Transverse colon (tissue), 4 donors: ENCODE results near the gene AMPD3. TPM values are rescaled to one million over a fixed set of nuclear protein-coding genes. Genes with fewer than 3 reads are reported as not detected.

Experiments
- DNase-seq: peaks from one replicate; pipeline ENCODE4 v3.0.0-alpha.2; 2019
- H3K27ac ChIP-seq, 4 donors: fragments of 200-600 bp; sonication (generic); 2 replicates each; pipeline ENCODE4 v1.5.1; 2016 to 2018; ENCODE audit warnings: inconsistent platforms in 4 of 4
- H3K27me3 ChIP-seq: fragments of 200-600 bp; sonication (generic); 2 replicates; pipeline ENCODE4 v1.5.1; 2017; ENCODE audit warnings: inconsistent platforms
- H3K36me3 ChIP-seq, 4 donors: fragments of 200-600 bp; sonication (generic); 2 replicates each; pipeline ENCODE4 v1.5.1; 2017 to 2019; ENCODE audit warnings: inconsistent platforms in 4 of 4
- H3K4me1 ChIP-seq, 4 donors: fragments of 200-600 bp; sonication (generic); 2 replicates each; pipeline ENCODE4 v1.5.1; 2017 to 2020; ENCODE audit warnings: inconsistent platforms in 4 of 4
- H3K4me3 ChIP-seq, 4 donors: fragments of 200-600 bp; sonication (generic); 1 replicate in 1 of 4; 2 replicates in 3 of 4; pipeline versions ENCODE4 v1.5.1 to v1.6.1; 2017 to 2019; ENCODE audit warnings: inconsistent platforms in 4 of 4
- H3K9me3 ChIP-seq, 2 donors: fragments of 200-600 bp; sonication (generic); 2 replicates each; pipeline ENCODE4 v1.5.1; 2017 to 2019; ENCODE audit warnings: inconsistent platforms in 2 of 2
- EP300 ChIP-seq: sonication (generic); formaldehyde crosslinking; IDR thresholded peaks from one replicate; pipeline ENCODE4 v1.6.1; 2017; ENCODE audit warnings: antibody characterized with exemption, low read depth
- POLR2A ChIP-seq: fragments of 450-650 bp; IDR thresholded peaks from one replicate; pipeline ENCODE4 v1.6.1; 2016; ENCODE audit warnings: antibody characterized with exemption, mild to moderate bottlenecking, moderate library complexity
- POLR2AphosphoS5 ChIP-seq, 3 donors: sonication (generic); formaldehyde crosslinking; IDR thresholded peaks; one replicate each; pipeline ENCODE4 v1.6.1; 2016; ENCODE audit warnings: antibody characterized with exemption in 3 of 3
- WGBS, 2 donors: methylation state at CpG; one replicate each; pipeline ENCODE4 v1.1.5; 2018; ENCODE audit warnings: low coverage in 1 of 2; 5-methylcytosine and 5-hydroxymethylcytosine counted together
- in situ Hi-C, 4 donors: fragments of 200-750 bp; cut with MboI; loops; one replicate each; pipeline versions ENCODE4 v1.15.0 to v1.15.1; 2017; ENCODE audit warnings: low sequenced_read_pairs in 3 of 4, low pct_ligation_motif_present in 1 of 4, low pct_unique_long_range_greater_than_20kb in 1 of 4
- intact Hi-C: fragments of 100-400 bp; cut with DNase I; formaldehyde crosslinking; loops from one replicate; pipeline ENCODE4 v1.15.1; 2023; ENCODE audit warnings: low total_unique reads
- total RNA-seq, 4 donors: library from RNA; depleted of rRNA; stranded (reverse); fragments of >200 nt; gene quantifications; one replicate each; pipeline ENCODE4 v1.1.0, GENCODE V29; 2016
- TF ChIP-seq, protein P1 (sequence below), 5 experiments: fragments of 200-600 bp in 3 of 5; fragments of 450-650 bp in 2 of 5; sonication (generic) in 3 of 5; IDR thresholded peaks; 1 replicate in 2 of 5; 2 replicates in 3 of 5; pipeline ENCODE4 v1.5.1; 2016 to 2017; ENCODE audit warnings: antibody characterized with exemption in 5 of 5, inconsistent platforms in 3 of 5, mild to moderate bottlenecking in 2 of 5, moderate library complexity in 1 of 5

The AMPD3 gene
- total RNA-seq, 4 donors from 2014 or later = 2.4 to 32.9 (median 11.2) TPM

DNA sequence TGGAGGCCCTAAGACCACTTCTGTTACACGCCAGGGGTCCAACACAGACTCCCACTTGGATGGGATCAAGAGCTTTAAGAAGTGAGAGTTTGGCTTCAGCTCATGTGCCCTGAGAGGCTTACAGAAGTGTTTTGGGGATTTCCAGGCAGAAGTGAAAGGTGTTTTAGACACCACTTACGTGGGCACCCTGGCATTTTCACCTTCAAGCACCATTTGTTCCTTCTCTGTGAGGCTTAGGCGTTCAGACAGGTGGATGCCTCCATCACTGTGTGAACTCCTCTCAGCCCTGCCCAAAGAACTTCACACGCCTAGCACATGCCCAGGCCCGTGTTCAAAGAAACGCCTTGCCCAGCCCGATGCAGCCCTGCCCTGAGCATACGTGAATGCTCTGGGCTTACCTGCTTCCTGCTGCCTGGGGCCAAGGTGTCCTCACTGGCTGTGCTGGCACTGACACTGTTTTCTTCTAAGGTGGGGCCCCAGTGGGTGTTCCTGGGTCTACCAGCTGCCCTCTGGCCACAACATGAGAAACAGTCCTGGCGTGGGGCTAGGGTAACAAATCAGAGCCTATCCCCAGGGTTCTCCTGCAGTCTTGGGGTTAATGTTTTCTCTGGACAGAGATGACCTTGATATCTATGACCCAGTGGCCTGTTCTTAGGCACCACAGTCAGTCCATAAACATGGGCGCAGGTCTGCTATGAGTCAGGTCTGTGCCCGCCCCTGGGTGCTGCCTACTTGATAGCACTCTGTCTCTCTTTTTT, 34.0 kb downstream of the AMPD3 start:
- Histone ChIP-seq H3K9me3 (no peaks in the 10 kb centered on the region), H3K27ac (peak overlapping the region; percentile 57 to 80 (median 61)), H3K4me1 (peaks cover 0 to 17% (median 15%) of the 10 kb centered on the region in 4 donors), H3K27me3 (no peaks in the 10 kb centered on the region), H3K4me3 (no peak overlapping the region), H3K36me3 (no peaks in the 10 kb centered on the region)
- TF ChIP-seq EP300 = peak; percentile 42
- TF ChIP-seq POLR2AphosphoS5 (IDR thresholded peaks at IDR 0.05) = peak in 2 of 3 donors; percentile 59 to 64
- TF ChIP-seq, protein P1, sequence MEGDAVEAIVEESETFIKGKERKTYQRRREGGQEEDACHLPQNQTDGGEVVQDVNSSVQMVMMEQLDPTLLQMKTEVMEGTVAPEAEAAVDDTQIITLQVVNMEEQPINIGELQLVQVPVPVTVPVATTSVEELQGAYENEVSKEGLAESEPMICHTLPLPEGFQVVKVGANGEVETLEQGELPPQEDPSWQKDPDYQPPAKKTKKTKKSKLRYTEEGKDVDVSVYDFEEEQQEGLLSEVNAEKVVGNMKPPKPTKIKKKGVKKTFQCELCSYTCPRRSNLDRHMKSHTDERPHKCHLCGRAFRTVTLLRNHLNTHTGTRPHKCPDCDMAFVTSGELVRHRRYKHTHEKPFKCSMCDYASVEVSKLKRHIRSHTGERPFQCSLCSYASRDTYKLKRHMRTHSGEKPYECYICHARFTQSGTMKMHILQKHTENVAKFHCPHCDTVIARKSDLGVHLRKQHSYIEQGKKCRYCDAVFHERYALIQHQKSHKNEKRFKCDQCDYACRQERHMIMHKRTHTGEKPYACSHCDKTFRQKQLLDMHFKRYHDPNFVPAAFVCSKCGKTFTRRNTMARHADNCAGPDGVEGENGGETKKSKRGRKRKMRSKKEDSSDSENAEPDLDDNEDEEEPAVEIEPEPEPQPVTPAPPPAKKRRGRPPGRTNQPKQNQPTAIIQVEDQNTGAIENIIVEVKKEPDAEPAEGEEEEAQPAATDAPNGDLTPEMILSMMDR (IDR thresholded peaks at IDR 0.05) = no peak
- WGBS, 2 donors = 55 to 80% methylated on average over 2 to 11 of the region's 11 CpGs
- DNase-seq = peak; percentile 82
- in situ Hi-C loops (no loop called here), intact Hi-C loops (no loop called here)

DNA sequence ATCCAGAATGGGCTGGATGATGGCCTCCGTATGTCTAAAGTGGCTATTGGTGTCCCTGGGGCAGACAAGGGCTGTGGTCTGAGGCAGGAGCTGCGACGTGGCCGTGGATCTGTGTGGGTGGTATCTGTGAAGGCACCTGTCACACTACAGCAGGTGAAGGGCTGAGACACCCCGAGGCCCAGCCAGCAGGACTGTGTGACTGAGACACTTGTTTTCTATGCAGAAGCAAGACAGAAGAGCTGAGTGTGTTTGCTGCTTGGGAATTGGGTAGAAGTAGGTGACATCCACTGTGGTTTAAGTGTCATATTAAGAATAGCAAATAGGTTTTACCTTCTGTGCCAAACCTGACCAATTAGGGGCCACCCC, 35.0 kb downstream of the AMPD3 start:
- Histone ChIP-seq H3K27me3 (no peaks in the 10 kb centered on the region), H3K27ac (peak overlapping the region; percentile 57 to 80 (median 61)), H3K4me3 (no peak overlapping the region), H3K36me3 (no peaks in the 10 kb centered on the region), H3K9me3 (no peaks in the 10 kb centered on the region), H3K4me1 (peaks cover 0 to 17% (median 15%) of the 10 kb centered on the region in 4 donors)
- 91% methylated on average over 5 of the region's 5 CpGs; no CpG with 5 or more reads in 1 of the 2 donors for WGBS, 2 donors
- no peak for DNase-seq
- intact Hi-C loops = no loop called here
- in situ Hi-C loops = no loop called here
- TF ChIP-seq, protein P1 (IDR thresholded peaks at IDR 0.05) = no peak

DNA sequence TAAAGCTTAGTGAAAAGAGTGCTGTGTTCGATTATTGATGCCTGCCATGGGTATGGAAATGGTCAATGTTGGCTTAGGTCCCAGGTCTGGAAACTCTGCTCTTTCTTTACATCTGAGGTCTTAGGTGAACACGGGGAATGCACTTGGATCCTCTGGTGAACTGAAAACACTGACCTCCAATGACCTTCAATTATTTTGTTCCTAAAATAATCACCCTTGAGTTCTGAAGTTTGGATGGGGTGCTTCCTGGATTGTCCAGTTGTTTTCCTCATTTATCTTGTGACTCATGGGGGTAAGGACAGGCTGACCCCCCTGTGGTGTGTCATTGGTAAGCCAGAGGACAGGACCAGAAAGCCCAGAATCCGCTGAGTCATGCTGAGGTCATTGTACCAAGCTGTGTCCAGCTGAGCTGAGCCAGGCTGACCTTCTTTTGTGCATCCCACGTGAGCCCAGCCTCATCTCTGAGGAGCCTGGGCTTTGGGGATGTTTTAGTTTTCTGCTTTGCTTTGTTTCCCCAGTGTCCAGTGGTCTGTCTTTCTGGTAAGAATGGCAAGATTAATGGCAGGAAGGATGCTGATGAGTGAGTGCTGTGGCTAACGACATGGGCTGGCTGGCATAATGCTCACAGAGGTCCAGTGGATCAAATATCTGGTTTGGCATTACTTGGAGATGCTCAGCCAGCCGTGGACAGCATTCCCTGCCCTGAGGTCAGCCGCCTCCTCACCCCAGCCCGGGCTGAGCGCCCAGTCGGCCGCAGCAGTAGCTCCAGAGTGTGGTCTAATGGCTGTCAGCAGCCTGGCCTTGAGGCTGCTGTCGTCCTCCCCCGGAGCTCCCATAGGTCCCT, 35.6 kb downstream of the AMPD3 start:
- H3K27me3 ChIP-seq = no peaks in the 10 kb centered on the region
- WGBS, 2 donors = 48 to 75% methylated on average over 2 to 7 of the region's 13 CpGs
- no peaks in the 10 kb centered on the region for H3K36me3 ChIP-seq
- in situ Hi-C loops (no loop called here), intact Hi-C loops (no loop called here)
- TF ChIP-seq, protein P1 (IDR thresholded peaks at IDR 0.05) = no peak
- peak; percentile 35 to 75 (median 69) for TF ChIP-seq POLR2AphosphoS5 (IDR thresholded peaks at IDR 0.05)
- peak; percentile 74 for DNase-seq
- no peaks in the 10 kb centered on the region for H3K9me3 ChIP-seq
- no peak overlapping the region for H3K4me3 ChIP-seq
- peaks cover 0 to 17% (median 15%) of the 10 kb centered on the region in 4 donors for H3K4me1 ChIP-seq
- H3K27ac ChIP-seq = peak overlapping the region; percentile 61 to 80 (median 64)

DNA sequence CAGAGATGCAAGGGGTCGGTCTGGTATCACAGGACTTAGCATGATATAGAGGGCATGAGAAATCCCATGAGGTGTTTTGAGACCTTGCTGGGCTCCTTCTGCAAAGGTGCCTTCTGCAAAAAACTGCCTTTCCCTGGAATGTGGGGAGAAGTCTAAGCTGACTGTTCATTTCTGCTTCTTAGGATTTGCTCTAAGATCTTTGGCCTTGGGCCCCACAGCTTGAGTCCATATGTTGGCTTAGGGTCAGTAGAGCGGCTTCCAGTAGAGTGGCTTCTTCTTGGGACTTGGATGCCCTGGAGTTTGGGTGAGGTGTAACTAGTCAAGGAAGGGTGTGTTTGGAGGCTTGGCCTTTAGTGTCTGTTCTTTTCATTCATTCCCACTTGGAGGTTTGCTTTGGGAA, 37.0 kb downstream of the AMPD3 start:
- no peaks in the 10 kb centered on the region for H3K27me3 ChIP-seq
- 90 to 98% methylated on average over 1 to 2 of the region's 2 CpGs for WGBS, 2 donors
- in situ Hi-C loops = no loop called here
- H3K4me3 ChIP-seq = no peak overlapping the region
- no peak for DNase-seq
- H3K9me3 ChIP-seq = no peaks in the 10 kb centered on the region
- H3K4me1 ChIP-seq = peaks cover 0 to 17% (median 15%) of the 10 kb centered on the region in 4 donors
- no peaks in the 10 kb centered on the region for H3K36me3 ChIP-seq
- H3K27ac ChIP-seq = no peak overlapping the region
- intact Hi-C loops = no loop called here
- TF ChIP-seq POLR2A (no peak), EP300 (no peak), POLR2AphosphoS5 (IDR thresholded peaks at IDR 0.05) (no peak)
- TF ChIP-seq, protein P1 (IDR thresholded peaks at IDR 0.05) = no peak
